PFSK-1 (cell line): ENCODE results near the gene FNDC5.

Source experiments
- POLR2AphosphoS5 ChIP-seq: IDR thresholded peaks from 2 replicates; pipeline ENCODE4 v1.6.1; 2012; ENCODE audit warnings: low read depth, mild to moderate bottlenecking, control low read depth, low read length, moderate library complexity
- TAF1 ChIP-seq: IDR thresholded peaks from 2 replicates; pipeline ENCODE4 v1.6.1; 2012; ENCODE audit warnings: low read length, control low read depth, borderline replicate concordance; ENCODE audit not compliant: insufficient read depth

DNA sequence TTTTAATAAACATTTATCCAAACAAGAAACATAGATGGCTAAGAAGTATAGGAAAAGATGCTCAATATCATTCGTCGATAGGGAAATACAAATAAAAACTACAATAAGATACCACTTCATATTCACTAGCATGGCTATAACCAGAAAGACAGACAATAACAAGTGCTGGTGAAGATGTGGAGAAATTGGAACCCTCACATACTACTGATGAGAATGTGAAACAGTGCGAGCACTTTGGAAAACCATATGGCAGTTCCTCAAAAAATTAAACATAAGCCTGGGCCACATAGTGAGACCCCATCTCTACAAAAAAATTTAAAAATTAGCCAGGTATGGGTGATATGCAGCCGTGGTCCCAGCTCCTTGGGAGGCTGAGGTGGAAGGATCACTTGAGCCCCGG is 39.6 kb upstream of the FNDC5 start:
- TF ChIP-seq TAF1 (no peak), POLR2AphosphoS5 (no peak)
